CD4-positive, alpha-beta T cell (primary cell): Measurements from ENCODE around the gene CUZD1. TPM values are rescaled to one million over a fixed set of nuclear protein-coding genes. Genes with fewer than 3 reads are reported as not detected.

ENCODE experiments used
- ATAC-seq: fragments of 200-7000 bp; cut with Tn5 transposase; one replicate; pipeline ENCODE4 v1.10.0; 2022; ENCODE audit warnings: mild to moderate bottlenecking; ENCODE audit not compliant: poor library complexity
- CTCF ChIA-PET: fragments of 350-600 bp; sonication (Branson Sonifier 250); formaldehyde crosslinking; loops from one replicate; lab custom pipeline; 2021; ENCODE audit warnings: antibody characterized with exemption, inconsistent platforms; lab: Charles Lee
- POLR2A ChIA-PET: fragments of 350-600 bp; sonication (Branson Sonifier 250); formaldehyde crosslinking; loops from one replicate; lab custom pipeline; 2021; ENCODE audit warnings: antibody characterized with exemption, inconsistent platforms; lab: Charles Lee
- DNase-seq, 14 experiments: peaks; one replicate each; pipeline ENCODE4 v3.0.0-alpha.2; 2013 to 2020; ENCODE audit warnings: mixed read lengths in 2 of 14
- H3K27ac ChIP-seq, 2 donors: one replicate each; pipeline versions ENCODE4 v1.5.1 to v1.7.0; 2013; ENCODE audit warnings: low read length in 2 of 2, low read depth in 1 of 2, mild to moderate bottlenecking in 1 of 2
- H3K27me3 ChIP-seq, 2 experiments: 1 replicate in 1 of 2; 2 replicates in 1 of 2; pipeline versions ENCODE4 v1.6.1 to v1.7.0; 2013; ENCODE audit warnings: low read length in 2 of 2, control low read depth in 1 of 2, mild to moderate bottlenecking in 1 of 2, moderate library complexity in 1 of 2; ENCODE audit not compliant: insufficient read depth in 2 of 2, control insufficient read depth in 1 of 2
- H3K36me3 ChIP-seq: one replicate; pipeline ENCODE4 v1.6.1; 2013; ENCODE audit warnings: low read length, control low read depth; ENCODE audit not compliant: insufficient read depth
- H3K4me1 ChIP-seq: one replicate; pipeline ENCODE4 v1.6.1; 2013; ENCODE audit warnings: low read length, control low read depth; ENCODE audit not compliant: insufficient read depth
- H3K4me3 ChIP-seq: one replicate; pipeline ENCODE4 v1.5.1; 2013; ENCODE audit warnings: mild to moderate bottlenecking, low read length, moderate library complexity
- H3K9me3 ChIP-seq, 2 experiments: 1 replicate in 1 of 2; 2 replicates in 1 of 2; pipeline versions ENCODE4 v1.6.1 to v1.7.0; 2013; ENCODE audit warnings: low read length in 2 of 2, mild to moderate bottlenecking in 2 of 2, control low read depth in 1 of 2, moderate library complexity in 1 of 2; ENCODE audit not compliant: control insufficient read depth in 1 of 2, insufficient read depth in 1 of 2
- H3K27ac Mint-ChIP-seq: one replicate; pipeline ENCODE4 v1.8.0; 2020; ENCODE audit warnings: mixed read lengths
- H3K27me3 Mint-ChIP-seq: one replicate; pipeline ENCODE4 v1.8.0; 2021; ENCODE audit warnings: mixed read lengths
- H3K36me3 Mint-ChIP-seq: one replicate; pipeline ENCODE4 v1.8.0; 2021; ENCODE audit warnings: low read depth, mixed read lengths
- H3K4me1 Mint-ChIP-seq: one replicate; pipeline ENCODE4 v1.8.0; 2021; ENCODE audit warnings: low read depth, mixed read lengths
- H3K4me3 Mint-ChIP-seq: one replicate; pipeline ENCODE4 v1.8.0; 2020; ENCODE audit warnings: mild to moderate bottlenecking, mixed read lengths
- H3K9me3 Mint-ChIP-seq: one replicate; pipeline ENCODE4 v1.8.0; 2020; ENCODE audit warnings: mixed read lengths
- intact Hi-C, 2 experiments: fragments of 100-400 bp; cut with DNase I in 1 of 2; cut with micrococcal nuclease in 1 of 2; formaldehyde crosslinking; loops; one replicate each; pipeline versions ENCODE4 v1.15.1 to v1.9.0; 2023 to 2025; cut with DNase I, micrococcal nuclease
- total RNA-seq, 174 experiments: library from RNA in 2 of 174; stranded (reverse) in 2 of 174; gene quantifications; one replicate each; pipeline ENCODE4 v1.2.3 and lab custom pipeline; 2021 to 2026
- TF ChIP-seq, protein P1 (sequence below): fragments of 200-600 bp; IDR thresholded peaks from one replicate; pipeline ENCODE4 v1.8.0; 2022; ENCODE audit warnings: antibody characterized with exemption, mild to moderate bottlenecking

CUZD1 gene
- total RNA-seq, 2 experiments from 2014 or later: 0.27 to 0.64 TPM

DNA sequence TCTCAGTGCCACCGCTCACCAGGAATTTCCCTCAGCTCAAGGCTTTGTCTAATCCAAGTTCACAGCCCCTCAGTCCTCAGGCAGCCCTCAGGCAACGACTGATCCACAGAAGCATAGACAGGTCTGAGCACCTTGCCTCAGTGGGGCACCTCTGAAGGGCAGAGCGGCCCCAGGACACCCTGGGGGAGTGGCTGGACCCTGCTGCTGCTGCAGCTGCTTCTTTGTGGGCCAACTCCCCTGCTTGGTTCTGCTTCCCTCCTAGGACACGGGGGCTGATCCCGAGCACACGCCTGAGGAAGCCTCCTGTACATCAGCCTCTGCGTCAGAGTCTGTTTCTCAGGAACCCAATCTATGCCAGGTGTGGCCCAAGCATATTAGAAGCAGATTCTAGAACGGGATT lies 16.2 kb downstream of the CUZD1 start:
- no peak overlapping the region for H3K27ac Mint-ChIP-seq
- H3K36me3 ChIP-seq: peaks cover under 1% of the 10 kb centered on the region

DNA sequence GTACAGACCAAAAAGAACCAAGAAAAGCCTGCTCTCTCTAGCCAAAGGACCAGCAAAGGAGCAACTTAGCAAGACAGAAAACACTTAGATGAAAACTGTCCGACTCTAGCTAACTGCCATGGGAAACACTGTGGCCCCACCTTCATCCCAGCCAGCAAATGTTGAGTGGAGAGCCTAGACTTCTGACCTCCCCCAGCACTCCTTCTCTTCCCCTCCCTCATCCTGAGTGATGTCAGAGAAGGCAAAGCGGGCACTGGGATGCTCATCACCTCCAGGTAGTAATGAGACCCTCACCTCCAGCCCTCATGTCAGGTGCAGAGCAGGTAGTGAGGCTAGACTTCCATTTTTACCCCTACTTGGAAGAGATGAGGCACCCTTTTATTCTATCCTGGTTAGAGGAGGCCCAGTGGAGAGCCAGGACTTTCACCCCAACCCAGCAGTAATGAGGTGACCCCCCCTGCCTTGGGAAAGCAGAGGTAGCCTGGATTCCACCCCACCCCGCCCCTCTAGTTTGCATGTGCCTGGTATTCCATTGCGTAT lies 16.9 kb downstream of the CUZD1 start:
- intact Hi-C loops: no loop called here
- Mint-ChIP-seq H3K36me3 (peaks cover 29% of the 10 kb centered on the region), H3K27ac (no peak overlapping the region), H3K9me3 (no peaks in the 10 kb centered on the region), H3K4me3 (no peak overlapping the region), H3K27me3 (peaks cover 23% of the 10 kb centered on the region), H3K4me1 (no peaks in the 10 kb centered on the region)
- H3K4me3 ChIP-seq: no peak overlapping the region
- ChIA-PET POLR2A (no interaction called here), CTCF (no interaction called here)
- no peaks in the 10 kb centered on the region for H3K4me1 ChIP-seq
- ATAC-seq (no peak), DNase-seq (no peak)
- H3K27ac ChIP-seq: no peak overlapping the region
- TF ChIP-seq, protein P1, sequence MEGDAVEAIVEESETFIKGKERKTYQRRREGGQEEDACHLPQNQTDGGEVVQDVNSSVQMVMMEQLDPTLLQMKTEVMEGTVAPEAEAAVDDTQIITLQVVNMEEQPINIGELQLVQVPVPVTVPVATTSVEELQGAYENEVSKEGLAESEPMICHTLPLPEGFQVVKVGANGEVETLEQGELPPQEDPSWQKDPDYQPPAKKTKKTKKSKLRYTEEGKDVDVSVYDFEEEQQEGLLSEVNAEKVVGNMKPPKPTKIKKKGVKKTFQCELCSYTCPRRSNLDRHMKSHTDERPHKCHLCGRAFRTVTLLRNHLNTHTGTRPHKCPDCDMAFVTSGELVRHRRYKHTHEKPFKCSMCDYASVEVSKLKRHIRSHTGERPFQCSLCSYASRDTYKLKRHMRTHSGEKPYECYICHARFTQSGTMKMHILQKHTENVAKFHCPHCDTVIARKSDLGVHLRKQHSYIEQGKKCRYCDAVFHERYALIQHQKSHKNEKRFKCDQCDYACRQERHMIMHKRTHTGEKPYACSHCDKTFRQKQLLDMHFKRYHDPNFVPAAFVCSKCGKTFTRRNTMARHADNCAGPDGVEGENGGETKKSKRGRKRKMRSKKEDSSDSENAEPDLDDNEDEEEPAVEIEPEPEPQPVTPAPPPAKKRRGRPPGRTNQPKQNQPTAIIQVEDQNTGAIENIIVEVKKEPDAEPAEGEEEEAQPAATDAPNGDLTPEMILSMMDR: no peak
- H3K36me3 ChIP-seq: no peaks in the 10 kb centered on the region
- no peaks in the 10 kb centered on the region for H3K9me3 ChIP-seq
- H3K27me3 ChIP-seq: no peaks in the 10 kb centered on the region

More for the DNA sequence above, 16.2 kb downstream of the CUZD1 start:
- peaks cover 33% of the 10 kb centered on the region for H3K36me3 Mint-ChIP-seq
- Histone ChIP-seq H3K9me3 (no peaks in the 10 kb centered on the region), H3K27me3 (no peaks in the 10 kb centered on the region), H3K27ac (no peak overlapping the region), H3K4me3 (no peak overlapping the region), H3K4me1 (no peaks in the 10 kb centered on the region)
- H3K27me3 Mint-ChIP-seq: peaks cover 16% of the 10 kb centered on the region
- DNase-seq: no peak
- ChIA-PET CTCF (no interaction called here), POLR2A (no interaction called here)
- no peaks in the 10 kb centered on the region for H3K4me1 Mint-ChIP-seq
- H3K4me3 Mint-ChIP-seq: no peak overlapping the region
- ATAC-seq: no peak
- intact Hi-C loops: no loop called here
- H3K9me3 Mint-ChIP-seq: no peaks in the 10 kb centered on the region
- TF ChIP-seq, protein P1: no peak

DNA sequence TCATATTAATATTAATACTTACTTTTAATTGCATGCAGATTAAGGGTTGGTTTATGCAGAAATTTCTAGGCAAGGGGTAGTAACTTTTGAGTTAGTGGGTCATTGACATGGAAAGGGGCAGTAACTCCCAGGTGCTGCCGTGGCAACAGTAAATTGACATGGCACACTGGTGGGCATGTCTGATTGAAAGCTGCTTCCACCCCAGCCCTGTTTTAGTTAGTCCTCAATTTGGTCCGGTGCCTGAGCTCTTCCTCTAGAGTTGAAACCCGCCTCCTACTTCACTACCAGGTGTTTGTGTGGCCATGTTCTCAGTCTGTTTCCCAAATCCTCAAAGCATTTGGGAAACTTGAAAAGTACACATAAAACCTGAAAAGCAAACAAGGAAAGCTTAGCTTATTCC lies 18.4 kb downstream of the CUZD1 start:
- no peak overlapping the region for H3K4me3 Mint-ChIP-seq
- H3K4me1 Mint-ChIP-seq: no peaks in the 10 kb centered on the region
- TF ChIP-seq, protein P1: no peak
- H3K27ac Mint-ChIP-seq: no peak overlapping the region
- no peak for ATAC-seq
- POLR2A ChIA-PET: no interaction called here
- intact Hi-C loops: no loop called here
- CTCF ChIA-PET: no interaction called here
- peaks cover 16% of the 10 kb centered on the region for H3K36me3 Mint-ChIP-seq
- Histone ChIP-seq H3K4me3 (no peak overlapping the region), H3K27me3 (peaks cover 4 to 7% of the 10 kb centered on the region in 2 experiments), H3K27ac (no peak overlapping the region), H3K4me1 (no peaks in the 10 kb centered on the region), H3K36me3 (no peaks in the 10 kb centered on the region), H3K9me3 (peaks cover 0 to 4% of the 10 kb centered on the region in 2 experiments)
- H3K9me3 Mint-ChIP-seq: no peaks in the 10 kb centered on the region
- no peak for DNase-seq
- H3K27me3 Mint-ChIP-seq: peaks cover 31% of the 10 kb centered on the region
